ENCODE measurements around the gene ZNF526.

ZNF526 gene

GRCh38 chr19:42253245-42254088 lies 33.4 kb downstream of the ZNF526 start (continued):
- TF ChIP-seq CTCF (tag by site-specific recombination; IDR thresholded peaks at IDR 0.05) (no peak), KLF7 (tag by site-specific recombination; IDR thresholded peaks at IDR 0.05; ENCODE audit: borderline replicate concordance) (0 out of 2 replicates have a peak, but pooled peaks have one; percentile 62), ZNF701 (tag by site-specific recombination; IDR thresholded peaks at IDR 0.05) (no peak), ZNF585B (tag by site-specific recombination; IDR thresholded peaks at IDR 0.05) (no peak), ZNF645 (tag by site-specific recombination; IDR thresholded peaks at IDR 0.05) (no peak), ZNF843 (tag by site-specific recombination; IDR thresholded peaks at IDR 0.05) (no peak; the same call in 1 of the 2 replicates), KLF1 (tag by site-specific recombination; IDR thresholded peaks at IDR 0.05) (peak; percentile 70), ZNF202 (tag by site-specific recombination; IDR thresholded peaks at IDR 0.05; ENCODE audit: borderline replicate concordance) (no peak), ZSCAN16 (tag by site-specific recombination; IDR thresholded peaks at IDR 0.05) (no peak), ZNF654 (tag by site-specific recombination; IDR thresholded peaks at IDR 0.05; ENCODE audit: low read depth) (no peak), ZNF660 (tag by site-specific recombination; IDR thresholded peaks at IDR 0.05) (no peak), ZNF155 (tag by site-specific recombination; IDR thresholded peaks at IDR 0.05) (no peak), ZNF391 (tag by site-specific recombination; IDR thresholded peaks at IDR 0.05; ENCODE audit: borderline replicate concordance, low read depth) (no peak), ZFHX2 (tag by site-specific recombination; conservative IDR thresholded peaks at IDR 0.05) (peak; percentile 82), ZNF214 (tag by site-specific recombination; IDR thresholded peaks at IDR 0.05; ENCODE audit: borderline replicate concordance) (no peak), ZNF600 (tag by site-specific recombination; IDR thresholded peaks at IDR 0.05) (peak; percentile 53), ZNF274 (IDR thresholded peaks at IDR 0.05; ENCODE audit: low read length) (no peak), ZNF274 (tag by site-specific recombination; IDR thresholded peaks at IDR 0.05; ENCODE audit: borderline replicate concordance) (no peak), HOXA7 (CRISPR knock-in tag; IDR thresholded peaks at IDR 0.05; ENCODE audit: borderline replicate concordance) (no peak), ZNF366 (tag by site-specific recombination; conservative IDR thresholded peaks at IDR 0.05) (peak; percentile 87), ZNF48 (tag by site-specific recombination; IDR thresholded peaks at IDR 0.05) (no peak), ZNF37A (tag by site-specific recombination; IDR thresholded peaks at IDR 0.05) (no peak), ZBTB17 (tag by site-specific recombination; IDR thresholded peaks at IDR 0.05) (peak; percentile 92), IKZF3 (tag by site-specific recombination; IDR thresholded peaks at IDR 0.05) (peak; percentile 84; the same call in 1 of the 2 replicates), GLI2 (tag by site-specific recombination; IDR thresholded peaks at IDR 0.05; ENCODE audit: borderline replicate concordance, low read depth) (no peak), KLF17 (tag by site-specific recombination; IDR thresholded peaks at IDR 0.05) (peak; percentile 58; the same call in 1 of the 2 replicates), ZFP41 (tag by site-specific recombination; IDR thresholded peaks at IDR 0.05; ENCODE audit: borderline replicate concordance) (no peak), ZNF174 (tag by site-specific recombination; IDR thresholded peaks at IDR 0.05) (no peak), ZNF416 (tag by site-specific recombination; IDR thresholded peaks at IDR 0.05) (no peak), ZNF138 (tag by site-specific recombination; IDR thresholded peaks at IDR 0.05; ENCODE audit: borderline replicate concordance) (no peak), PRDM4 (tag by site-specific recombination; IDR thresholded peaks at IDR 0.05) (0 out of 2 replicates have a peak, but pooled peaks have one; percentile 16), ZNF302 (tag by site-specific recombination; IDR thresholded peaks at IDR 0.05; ENCODE audit: low read depth) (no peak), ZNF449 (tag by site-specific recombination; IDR thresholded peaks at IDR 0.05) (no peak)

Data from HEK293 (cell line).